Tibial artery (tissue), 4 donors: ENCODE results near the gene CEP104.

Source experiments
- DNase-seq, 2 donors: peaks; one replicate each; pipeline ENCODE4 v3.0.0-alpha.2; 2019
- H3K27ac ChIP-seq, 2 donors: fragments of 200-600 bp; sonication (generic) in 1 of 2; 1 replicate in 1 of 2; 2 replicates in 1 of 2; pipeline ENCODE4 v1.5.1; 2018 to 2019; ENCODE audit warnings: mild to moderate bottlenecking in 1 of 2
- H3K27me3 ChIP-seq, 2 donors: fragments of 200-600 bp; sonication (generic) in 1 of 2; one replicate each; pipeline versions ENCODE4 v1.5.1 to v1.6.0; 2016 to 2019
- H3K36me3 ChIP-seq, 3 donors: fragments of 200-600 bp; sonication (generic) in 2 of 3; one replicate each; pipeline ENCODE4 v1.5.1; 2016 to 2019; ENCODE audit warnings: mild to moderate bottlenecking in 2 of 3
- H3K4me1 ChIP-seq, 4 donors: fragments of 200-600 bp; sonication (generic) in 2 of 4; 1 replicate in 3 of 4; 2 replicates in 1 of 4; pipeline ENCODE4 v1.5.1; 2016 to 2019
- H3K4me3 ChIP-seq, 2 donors: fragments of 200-600 bp; sonication (generic) in 1 of 2; 1 replicate in 1 of 2; 2 replicates in 1 of 2; pipeline ENCODE4 v1.5.1; 2018 to 2019; ENCODE audit warnings: mild to moderate bottlenecking in 2 of 2
- H3K9me3 ChIP-seq, 3 donors: fragments of 200-600 bp; sonication (generic) in 1 of 3; one replicate each; pipeline ENCODE4 v1.5.1; 2016 to 2019
- CTCF ChIP-seq, 2 experiments: fragments of 200-600 bp in 1 of 2; fragments of 450-650 bp in 1 of 2; IDR thresholded peaks; one replicate each; pipeline ENCODE4 v1.5.1; 2017 to 2019; ENCODE audit warnings: antibody characterized with exemption in 2 of 2, mild to moderate bottlenecking in 1 of 2, moderate library complexity in 1 of 2
- intact Hi-C: fragments of 100-400 bp; cut with DNase I; formaldehyde crosslinking; loops from one replicate; pipeline ENCODE4 v1.15.0; 2023; ENCODE audit warnings: low total_unique reads

Gene CEP104

DNA sequence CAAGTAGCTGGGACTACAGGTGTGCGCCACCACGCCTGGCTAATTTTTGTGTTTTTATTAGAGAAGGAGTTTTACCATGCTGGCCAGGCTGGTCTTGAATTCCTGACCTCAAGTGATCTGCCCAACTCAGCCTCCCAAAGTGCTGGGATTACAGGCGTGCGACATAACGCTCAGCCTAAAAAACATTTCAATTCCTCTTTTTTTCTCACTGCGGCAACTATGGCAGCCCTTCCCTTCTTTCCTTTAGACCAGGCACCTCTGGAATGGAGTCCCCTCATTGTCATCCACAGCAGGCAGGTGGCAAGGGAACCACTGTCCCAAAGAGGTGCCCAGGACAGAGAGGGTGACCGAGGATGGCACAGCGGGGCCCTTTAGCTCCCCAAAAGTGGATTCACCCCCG, 14.1 kb downstream of the CEP104 start:
- no peak for DNase-seq
- Histone ChIP-seq H3K27ac (no peak overlapping the region), H3K36me3 (peaks cover 67 to 94% (median 81%) of the 10 kb centered on the region in 3 donors), H3K27me3 (no peaks in the 10 kb centered on the region), H3K4me1 (no peaks in the 10 kb centered on the region), H3K9me3 (no peaks in the 10 kb centered on the region), H3K4me3 (no peak overlapping the region)
- intact Hi-C loops: no loop called here
- no peak for TF ChIP-seq CTCF (IDR thresholded peaks at IDR 0.05)

DNA sequence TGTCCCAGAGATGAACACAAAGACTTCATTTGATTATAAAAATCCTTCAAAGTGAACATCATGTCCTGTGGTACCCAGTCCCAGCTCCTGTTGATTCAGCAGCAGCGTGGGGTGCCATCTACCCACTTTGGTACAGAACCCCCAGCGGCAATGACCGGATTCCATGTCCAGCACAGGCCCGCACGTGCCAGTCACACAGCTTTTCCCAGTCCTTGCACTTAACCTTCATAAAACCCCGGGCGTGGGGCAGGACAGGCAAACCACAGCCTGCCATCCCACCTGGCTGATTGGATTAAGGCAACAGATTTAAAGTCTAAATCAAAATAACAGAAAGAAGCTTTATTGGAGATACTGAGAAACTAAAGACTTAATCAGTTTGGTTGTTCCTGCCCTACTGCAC, 15.5 kb downstream of the CEP104 start:
- no peak overlapping the region for H3K4me3 ChIP-seq
- peaks cover 0 to 4% (median 0%) of the 10 kb centered on the region in 3 donors for H3K9me3 ChIP-seq
- H3K36me3 ChIP-seq: peaks cover 70 to 94% (median 82%) of the 10 kb centered on the region in 3 donors
- no peaks in the 10 kb centered on the region for H3K27me3 ChIP-seq
- no peak overlapping the region for H3K27ac ChIP-seq
- no peaks in the 10 kb centered on the region for H3K4me1 ChIP-seq
- TF ChIP-seq CTCF (IDR thresholded peaks at IDR 0.05): no peak
- intact Hi-C loops: no loop called here
- DNase-seq: no peak

DNA sequence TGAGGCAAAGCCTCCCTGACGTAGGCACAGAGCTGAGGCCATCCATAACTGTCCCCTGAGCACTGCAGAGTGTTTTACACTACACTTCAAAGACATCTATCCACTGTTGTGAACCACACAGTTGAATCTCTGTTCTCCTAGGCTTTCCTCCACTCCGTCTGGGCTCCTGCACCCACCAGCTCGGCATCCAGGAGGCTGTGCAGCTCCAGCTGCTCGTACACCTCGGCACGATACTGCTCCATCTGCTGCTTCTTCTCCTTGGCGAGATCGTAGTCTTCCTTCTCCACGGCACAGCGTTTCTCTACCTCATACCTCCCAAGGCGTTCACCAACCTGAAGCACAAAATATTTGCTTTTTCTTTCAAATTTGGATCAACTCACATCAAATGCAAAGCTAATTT, 18.2 kb downstream of the CEP104 start:
- Histone ChIP-seq H3K9me3 (peaks cover 0 to 4% (median 0%) of the 10 kb centered on the region in 3 donors), H3K27me3 (no peaks in the 10 kb centered on the region), H3K4me3 (no peak overlapping the region), H3K27ac (no peak overlapping the region), H3K4me1 (no peaks in the 10 kb centered on the region), H3K36me3 (peaks cover 66 to 99% (median 89%) of the 10 kb centered on the region in 3 donors)
- TF ChIP-seq CTCF (IDR thresholded peaks at IDR 0.05): no peak
- DNase-seq: no peak
- intact Hi-C loops: no loop called here

DNA sequence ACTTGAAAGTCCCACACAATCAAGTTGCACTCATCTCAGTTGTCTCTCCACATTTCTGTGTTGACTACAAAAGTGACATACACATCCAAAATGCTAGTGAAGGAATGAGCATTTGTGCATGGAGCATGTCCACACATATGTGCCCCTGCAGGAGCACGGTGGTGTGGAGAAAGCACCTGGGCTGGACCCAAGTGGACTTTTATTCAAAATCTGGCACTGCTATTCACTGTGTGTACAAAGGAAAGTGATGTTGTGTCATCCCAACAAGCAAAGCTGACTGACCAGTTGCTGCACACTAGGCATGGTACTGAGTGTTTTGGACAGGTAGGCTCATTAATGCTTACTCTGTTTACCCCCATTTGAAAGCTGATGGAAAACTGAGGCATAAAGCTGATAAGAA, 19.3 kb downstream of the CEP104 start:
- H3K36me3 ChIP-seq: peaks cover 66 to 99% (median 91%) of the 10 kb centered on the region in 3 donors

GRCh38 chr1:3837200-3837599, 19.8 kb downstream of the CEP104 start:
- H3K9me3 ChIP-seq: peaks cover 0 to 4% (median 0%) of the 10 kb centered on the region in 3 donors
- no peak for DNase-seq
- H3K27me3 ChIP-seq: no peaks in the 10 kb centered on the region
- intact Hi-C loops: no loop called here
- H3K36me3 ChIP-seq: peaks cover 71 to 99% (median 91%) of the 10 kb centered on the region in 3 donors
- H3K4me1 ChIP-seq: no peaks in the 10 kb centered on the region
- H3K27ac ChIP-seq: no peak overlapping the region
- no peak for TF ChIP-seq CTCF (IDR thresholded peaks at IDR 0.05)
- no peak overlapping the region for H3K4me3 ChIP-seq

More for the DNA sequence above, 19.3 kb downstream of the CEP104 start:
- H3K27ac ChIP-seq: no peak overlapping the region
- H3K9me3 ChIP-seq: peaks cover 0 to 4% (median 0%) of the 10 kb centered on the region in 3 donors
- TF ChIP-seq CTCF (IDR thresholded peaks at IDR 0.05): no peak
- no peaks in the 10 kb centered on the region for H3K4me1 ChIP-seq
- intact Hi-C loops: no loop called here
- no peaks in the 10 kb centered on the region for H3K27me3 ChIP-seq
- no peak for DNase-seq
- H3K4me3 ChIP-seq: no peak overlapping the region

DNA sequence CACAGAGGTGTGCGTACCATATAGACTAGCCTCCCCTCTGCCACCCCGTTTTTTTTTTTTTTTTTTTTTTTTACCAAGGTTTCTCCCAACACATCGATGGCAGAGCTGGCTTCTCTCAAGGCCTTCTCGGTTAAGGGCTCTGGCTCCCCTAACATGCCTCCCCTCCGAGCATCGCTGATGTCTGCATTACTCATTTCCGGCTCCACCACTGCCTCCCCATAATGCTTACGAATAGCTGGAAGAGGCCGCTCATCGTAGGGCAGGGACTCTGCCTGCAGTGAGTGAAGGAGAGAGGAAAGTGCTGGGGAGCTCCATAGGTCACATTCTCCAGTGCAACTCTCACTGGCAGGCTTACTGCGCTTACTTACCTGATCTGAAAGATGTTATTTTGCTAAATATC, 20.6 kb downstream of the CEP104 start:
- Histone ChIP-seq H3K4me3 (no peak overlapping the region), H3K4me1 (no peaks in the 10 kb centered on the region), H3K36me3 (peaks cover 76 to 99% (median 91%) of the 10 kb centered on the region in 3 donors), H3K27ac (no peak overlapping the region), H3K27me3 (no peaks in the 10 kb centered on the region), H3K9me3 (peaks cover 0 to 4% (median 0%) of the 10 kb centered on the region in 3 donors)
- DNase-seq: no peak
- TF ChIP-seq CTCF (IDR thresholded peaks at IDR 0.05): no peak
- intact Hi-C loops: no loop called here
